Hematopoietic multipotent progenitor cell treated with erythropoietin and hydrocortisone succinate and interleukin-3 and kit ligand, for 8 days (in vitro differentiated cells): ENCODE data around the gene TNS3.

Source experiments
- DNase-seq: peaks from one replicate; pipeline ENCODE4 v3.0.0-alpha.2; 2015

TNS3 gene

DNA sequence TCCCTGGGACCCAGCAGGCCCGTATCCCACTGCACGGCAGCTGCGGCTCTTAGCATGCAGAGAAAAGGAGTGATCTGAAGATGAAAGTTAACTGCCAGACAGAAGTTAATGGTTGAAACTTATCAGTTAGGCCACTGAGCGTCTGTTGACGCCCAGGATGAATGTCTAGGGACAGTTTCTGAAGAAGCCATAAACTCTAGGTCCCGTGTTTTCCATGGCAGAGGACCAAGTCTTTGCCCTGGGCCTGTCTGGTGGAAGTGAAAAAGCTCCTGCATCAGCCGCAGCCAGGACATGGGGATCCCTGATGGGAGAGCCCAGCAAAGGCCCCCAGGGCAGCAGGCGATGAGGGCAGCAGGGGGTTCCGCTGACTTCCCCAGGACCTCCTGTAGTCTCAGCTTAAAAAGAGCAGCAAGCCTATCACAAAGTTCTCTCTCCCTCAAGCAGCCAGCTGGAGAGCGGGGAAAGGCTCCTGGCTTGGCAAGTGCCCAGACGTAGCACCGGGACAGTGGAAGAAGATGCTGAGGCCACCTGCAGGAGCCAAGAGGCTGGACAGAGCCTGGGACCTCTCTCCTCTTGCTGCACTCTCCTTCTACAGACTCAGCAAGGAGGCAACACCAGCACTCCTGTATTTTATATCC is 79.6 kb downstream of the TNS3 start:
- peak; percentile 73 for DNase-seq

DNA sequence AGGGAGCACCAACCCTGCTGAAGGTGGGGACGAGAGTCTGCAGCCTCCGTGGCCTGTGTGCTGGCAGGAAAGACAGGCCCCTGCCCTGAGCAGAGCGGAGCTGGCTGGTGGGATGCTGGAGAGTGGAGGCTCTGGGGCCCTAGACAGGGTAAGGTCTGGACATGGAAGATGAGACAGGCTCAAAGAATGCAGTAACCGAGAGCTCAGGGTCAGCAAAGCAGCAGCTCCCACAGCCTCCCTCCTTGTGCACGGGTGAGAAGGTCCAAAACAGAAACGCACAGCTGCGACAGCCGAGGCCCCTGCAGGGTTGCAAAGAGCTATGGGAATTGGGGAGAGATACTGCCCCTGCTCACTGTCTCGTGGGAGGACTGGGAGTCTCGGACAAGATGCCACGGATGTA is 80.5 kb downstream of the TNS3 start:
- no peak for DNase-seq

DNA sequence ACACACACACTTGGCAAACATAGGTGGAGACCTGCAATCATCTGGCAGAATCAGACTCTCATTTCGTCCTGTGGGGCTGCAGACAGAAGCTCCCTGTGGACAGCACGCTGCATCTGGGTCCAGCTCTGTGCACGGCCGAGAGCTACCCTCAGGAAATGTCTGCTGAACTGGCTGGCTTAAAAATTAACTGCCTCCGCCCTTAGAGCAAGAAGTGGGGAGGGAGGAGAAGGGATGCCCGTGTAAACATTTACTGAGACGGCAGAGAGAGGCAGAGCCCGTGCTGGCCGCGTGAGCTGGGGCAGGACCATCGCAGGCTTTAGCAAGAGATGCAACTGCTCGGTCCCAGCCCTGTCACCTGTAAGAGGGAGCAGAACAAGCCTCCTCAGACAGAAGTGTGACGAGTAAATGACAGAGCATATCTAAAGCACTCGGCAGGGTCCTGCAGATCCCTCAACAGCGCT is 81.8 kb downstream of the TNS3 start:
- DNase-seq: no peak

DNA sequence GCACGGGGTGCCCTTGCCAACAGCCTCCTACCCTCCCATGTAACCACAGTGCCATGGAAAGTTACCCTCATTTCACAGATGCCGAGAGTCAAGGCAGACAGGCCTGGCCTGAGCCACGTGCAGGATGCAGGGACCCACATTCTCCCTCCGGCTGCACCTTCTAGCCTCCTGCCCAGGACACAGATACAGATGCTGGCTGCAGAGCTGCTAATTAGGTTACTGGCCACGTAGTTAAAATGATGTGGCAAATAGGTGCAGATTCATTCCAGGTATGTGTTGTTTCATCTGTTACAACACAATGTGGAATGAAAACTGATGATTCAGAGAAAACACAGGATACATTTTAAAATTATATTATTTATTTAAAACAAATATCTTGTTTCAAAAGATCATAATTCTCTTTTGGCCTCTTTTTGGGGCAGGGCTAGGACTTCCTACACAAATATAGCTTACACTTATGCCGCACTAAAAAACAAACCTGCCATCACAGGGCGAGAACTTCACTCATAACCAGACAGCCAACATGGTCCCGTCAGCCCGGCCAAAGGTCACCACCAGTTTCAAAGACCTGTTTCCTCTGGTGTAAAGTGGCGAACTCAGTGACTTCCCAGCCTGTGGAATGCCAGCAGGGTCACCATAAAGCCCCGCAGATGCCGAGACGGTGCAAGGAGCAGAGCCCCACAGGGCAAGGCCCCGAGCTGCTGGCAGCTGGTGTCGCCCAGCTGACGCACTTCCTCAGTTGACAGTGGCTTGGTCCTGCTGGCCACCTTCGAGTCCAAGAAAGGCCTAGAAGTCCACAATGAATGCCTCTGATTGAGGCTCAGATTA is 83.5 kb downstream of the TNS3 start:
- no peak for DNase-seq

DNA sequence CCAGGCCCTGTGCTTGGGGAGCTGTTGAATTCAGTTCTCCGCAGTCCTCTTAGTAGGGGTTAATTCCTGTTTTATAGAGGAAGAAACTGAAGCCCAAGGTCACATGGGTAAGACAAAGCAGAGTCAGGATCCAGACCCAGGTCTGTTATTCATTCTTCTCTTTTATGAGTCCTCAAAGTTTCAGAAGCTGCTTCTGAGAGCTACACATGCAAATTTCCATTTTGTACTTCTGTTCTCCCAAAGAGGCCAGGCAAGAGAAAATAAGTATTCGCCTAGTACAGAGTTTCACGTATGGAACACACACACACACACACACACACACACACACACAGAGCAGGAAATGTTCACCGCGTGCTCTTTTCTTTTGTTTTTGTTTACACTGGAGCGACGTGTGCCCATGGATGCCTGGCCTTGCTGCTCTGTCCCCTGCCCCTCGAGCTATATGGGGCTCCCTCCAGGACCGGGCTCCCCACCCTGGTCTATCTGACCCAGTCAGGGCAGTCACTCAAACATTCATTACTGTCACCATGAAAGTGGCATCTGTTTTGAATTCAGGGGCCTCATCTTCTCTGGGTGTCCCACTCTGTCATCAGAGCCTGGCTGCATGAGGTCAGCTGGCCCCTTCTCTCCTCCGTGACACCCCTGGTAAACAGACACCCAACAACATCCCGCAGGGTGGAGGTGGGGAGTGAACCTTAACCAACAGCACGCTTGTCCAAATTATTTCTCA is 84.4 kb downstream of the TNS3 start:
- no peak for DNase-seq

DNA sequence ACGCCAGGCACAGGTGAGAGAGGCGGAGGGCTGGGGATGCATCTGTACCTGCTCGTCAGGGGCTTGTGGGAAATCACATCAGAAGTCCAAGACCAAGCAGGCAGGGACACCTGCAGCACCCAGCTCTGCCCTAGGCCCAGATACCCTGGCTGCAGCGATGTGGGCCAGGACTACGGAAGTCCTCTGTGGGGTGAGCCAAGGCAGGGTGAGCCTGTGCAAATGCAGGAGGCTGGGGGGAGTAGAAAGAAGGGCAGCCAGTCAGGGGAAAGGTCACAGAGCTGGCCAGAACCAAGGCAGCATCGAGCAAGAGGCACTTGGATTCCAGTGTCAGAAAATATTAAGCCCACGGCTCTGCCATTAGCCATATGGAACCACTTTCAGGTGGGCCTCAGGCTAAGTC is 85.2 kb downstream of the TNS3 start:
- DNase-seq: no peak

DNA sequence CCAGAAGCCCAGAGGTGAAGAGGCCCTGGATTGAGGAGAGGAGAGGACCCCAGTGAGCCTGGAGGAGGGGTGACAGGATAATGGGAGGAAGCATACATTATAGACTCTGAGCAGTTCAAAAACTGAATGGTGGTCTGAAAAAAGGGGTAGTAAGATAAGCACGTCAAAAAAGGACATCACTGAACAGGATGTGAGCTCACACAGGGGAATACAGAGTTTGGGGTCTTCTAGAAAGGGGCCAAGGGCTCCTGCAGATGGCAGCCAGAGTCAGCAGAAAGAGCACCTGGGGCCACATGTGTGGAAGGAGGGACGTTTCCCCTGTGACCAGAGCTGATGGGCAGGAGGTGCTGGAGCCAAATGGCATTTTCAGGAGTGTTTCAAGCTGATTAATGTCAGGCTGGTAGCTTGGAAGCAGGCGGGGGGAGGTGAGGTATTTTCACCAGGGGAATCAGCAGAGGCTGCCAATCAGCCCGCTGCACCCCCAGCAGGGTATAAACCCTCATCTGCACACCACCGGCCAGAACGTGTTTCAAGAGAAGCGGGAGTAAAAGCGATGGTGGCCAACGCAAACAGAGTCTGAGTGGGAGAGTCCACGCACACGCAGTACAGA is 85.8 kb downstream of the TNS3 start:
- DNase-seq: no peak

DNA sequence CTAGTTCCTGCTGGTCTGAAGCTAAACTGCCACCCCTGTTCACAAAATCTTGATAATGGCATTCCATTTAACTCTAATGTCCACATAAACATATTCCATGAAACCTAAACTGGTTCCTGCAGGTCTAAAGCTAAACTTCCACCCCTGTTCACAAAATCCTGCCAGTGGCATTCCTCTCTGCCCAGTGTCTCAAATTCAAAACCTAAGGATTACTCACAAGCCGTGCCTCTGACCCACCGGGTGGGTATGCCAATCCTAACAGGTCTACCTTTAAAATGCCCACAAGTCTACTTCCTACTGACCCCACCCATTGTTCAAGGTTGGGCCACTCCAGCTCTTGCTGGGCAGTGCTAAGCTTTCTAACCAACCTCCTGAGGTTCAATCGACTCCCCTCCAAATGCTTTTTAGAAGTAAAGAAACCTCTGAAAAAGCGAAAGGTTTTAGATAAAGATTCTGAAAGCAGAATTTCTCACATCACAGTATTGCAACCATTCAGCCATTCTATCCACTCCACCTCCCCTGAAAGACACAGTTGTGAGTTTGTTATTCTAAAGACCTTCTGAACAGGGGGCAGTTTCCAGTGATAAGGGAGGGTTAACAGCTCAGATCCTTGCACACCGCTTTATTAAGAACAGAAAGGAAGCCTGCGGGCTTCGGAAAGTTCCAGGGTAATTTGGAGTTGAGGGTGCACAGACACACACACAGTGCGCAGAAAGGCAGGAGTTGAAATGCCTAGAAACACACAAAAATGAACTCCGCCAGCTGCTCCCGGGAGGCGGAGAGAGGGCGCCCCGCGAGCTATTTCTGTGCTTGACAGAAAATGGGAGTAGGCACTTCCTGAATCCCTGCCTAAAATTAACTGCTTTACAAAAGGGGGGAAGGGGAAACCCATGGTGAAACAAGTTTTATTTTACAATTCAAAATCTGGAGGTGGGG is 87.7 kb downstream of the TNS3 start:
- no peak for DNase-seq

DNA sequence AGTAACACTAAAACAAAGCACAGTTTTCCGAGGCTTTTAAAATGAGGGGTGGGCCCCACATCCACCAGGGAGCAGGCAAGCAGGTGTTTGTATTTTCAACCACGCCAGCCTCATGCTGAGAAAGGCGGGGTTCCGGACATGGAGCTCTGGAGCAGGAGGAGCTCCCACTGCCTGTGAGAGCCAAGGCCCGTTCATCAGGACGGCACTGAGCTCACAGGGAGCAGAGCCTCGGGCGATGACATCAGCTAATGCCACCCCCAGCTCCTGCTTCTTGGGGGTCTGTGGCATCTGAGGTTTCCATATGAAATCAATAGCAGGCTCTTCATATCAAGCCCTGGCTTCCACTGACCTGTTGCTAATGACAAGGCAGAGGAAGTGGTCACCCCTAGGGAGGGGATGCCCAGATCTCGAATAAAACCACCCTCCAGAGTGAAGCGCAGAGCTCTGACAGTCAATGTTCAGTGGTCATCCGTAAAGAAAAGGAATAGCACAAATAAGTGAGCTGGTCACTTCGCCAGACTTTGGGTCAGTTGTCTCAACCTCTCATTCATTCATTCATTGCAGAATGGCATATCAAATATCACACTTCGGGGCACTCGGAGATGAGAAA is 89.1 kb downstream of the TNS3 start:
- no peak for DNase-seq

DNA sequence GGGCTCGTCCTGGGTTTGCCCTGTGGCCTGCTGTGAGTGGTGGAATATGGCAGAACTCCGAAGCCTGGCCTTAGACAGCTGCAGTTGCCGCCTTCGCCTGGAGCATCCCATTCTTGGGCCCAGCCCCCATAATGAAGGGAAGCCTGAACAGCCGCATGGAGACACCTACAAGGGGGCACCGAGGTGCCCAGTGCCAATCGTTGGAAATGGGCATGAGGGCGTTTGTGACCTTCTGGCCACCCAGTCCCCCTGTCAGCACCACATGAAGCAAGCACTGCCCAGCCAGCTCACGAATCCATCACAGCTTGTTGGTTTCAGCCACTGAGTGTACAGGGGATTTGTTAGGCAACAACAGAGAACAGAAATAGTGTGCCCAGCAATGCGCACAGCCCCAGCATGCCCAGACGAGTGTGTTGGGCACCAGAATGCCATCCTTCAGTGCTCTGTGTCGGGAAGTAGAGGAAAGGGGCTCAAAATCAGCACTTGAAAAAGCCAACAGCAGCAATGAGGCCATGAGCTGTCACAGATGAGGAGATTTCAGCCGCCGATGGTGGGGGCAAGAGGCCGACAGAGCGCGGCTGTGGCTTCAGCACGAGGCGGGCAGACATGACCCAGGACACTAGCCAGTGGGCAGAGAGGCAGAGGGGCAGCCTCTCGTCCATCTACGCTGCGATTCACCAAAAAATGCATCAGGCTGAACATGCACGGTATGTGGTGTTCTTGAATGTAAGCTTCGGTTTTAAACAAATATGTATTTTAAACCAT is 91.2 kb downstream of the TNS3 start:
- DNase-seq: no peak

DNA sequence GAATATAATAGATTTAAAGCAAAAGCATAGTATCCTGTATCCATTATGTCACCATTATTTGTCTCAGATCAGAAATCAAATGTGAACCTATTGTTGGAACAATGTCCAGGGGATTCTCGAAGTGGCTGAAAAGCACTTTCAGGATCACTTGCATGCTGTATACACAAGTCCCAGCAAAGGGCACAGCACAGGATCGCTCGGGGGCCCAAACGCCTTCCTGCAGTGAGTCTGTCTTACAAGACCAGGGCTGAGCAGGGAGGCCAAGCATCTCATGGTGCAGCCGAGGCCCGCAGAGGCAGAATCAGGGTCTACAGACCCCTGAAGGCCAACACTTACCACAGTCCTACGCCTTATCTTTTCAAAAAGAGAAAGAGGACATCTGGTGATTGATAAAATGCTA is 92.3 kb downstream of the TNS3 start:
- DNase-seq: no peak

DNA sequence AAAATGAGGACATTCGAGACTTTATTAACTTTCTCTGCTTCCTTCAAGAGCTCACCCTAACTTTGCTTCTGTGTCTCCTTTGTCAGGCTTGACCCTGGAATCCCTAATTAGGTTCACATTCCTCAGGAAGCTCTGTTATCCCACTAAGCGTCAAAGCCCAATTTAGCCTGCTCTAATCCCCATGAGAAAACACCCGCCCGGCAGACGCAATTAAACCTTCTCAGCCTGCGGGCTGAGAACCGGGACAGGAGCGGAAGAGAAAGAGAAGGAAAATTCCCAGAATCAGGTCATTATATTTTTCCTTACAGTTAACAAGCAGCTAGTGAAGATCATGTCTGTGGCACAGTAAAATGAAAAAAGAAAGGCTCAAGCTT is 93.0 kb downstream of the TNS3 start:
- no peak for DNase-seq

DNA sequence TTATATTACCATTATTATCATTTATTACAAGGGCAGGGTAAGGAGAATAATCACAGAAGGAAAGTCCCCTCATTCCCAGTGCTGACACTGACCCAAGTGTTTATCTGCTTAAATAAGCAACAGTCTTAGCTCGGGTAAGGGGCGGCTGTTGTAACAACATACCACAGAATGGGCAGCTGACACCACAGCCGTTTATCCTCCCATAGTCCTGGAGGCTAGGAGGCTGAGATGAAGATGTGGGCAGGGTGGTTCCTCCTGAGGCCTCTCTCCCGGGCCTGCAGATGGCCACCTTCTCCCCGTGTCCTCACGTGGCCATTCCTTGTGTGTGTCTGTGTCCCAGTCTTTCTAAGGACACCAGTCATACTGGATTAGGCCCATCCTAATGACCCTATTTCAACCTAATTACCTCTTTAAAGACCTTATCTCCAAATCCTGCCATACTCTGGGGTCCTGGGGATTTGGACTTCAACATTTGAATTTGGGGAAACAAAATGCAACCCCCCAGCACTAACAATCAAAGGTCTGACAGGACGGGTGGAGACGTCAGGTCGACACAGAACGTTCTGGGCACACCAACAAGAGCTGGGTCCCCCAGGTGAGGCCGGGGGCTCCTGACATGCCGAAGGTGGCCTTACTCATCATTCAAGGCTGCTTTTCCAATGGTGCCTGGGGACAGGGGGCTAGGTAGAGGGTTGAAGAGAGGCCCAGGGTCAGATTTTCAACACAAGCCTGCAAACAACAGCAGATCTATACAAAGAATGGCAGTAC is 93.5 kb downstream of the TNS3 start:
- no peak for DNase-seq

DNA sequence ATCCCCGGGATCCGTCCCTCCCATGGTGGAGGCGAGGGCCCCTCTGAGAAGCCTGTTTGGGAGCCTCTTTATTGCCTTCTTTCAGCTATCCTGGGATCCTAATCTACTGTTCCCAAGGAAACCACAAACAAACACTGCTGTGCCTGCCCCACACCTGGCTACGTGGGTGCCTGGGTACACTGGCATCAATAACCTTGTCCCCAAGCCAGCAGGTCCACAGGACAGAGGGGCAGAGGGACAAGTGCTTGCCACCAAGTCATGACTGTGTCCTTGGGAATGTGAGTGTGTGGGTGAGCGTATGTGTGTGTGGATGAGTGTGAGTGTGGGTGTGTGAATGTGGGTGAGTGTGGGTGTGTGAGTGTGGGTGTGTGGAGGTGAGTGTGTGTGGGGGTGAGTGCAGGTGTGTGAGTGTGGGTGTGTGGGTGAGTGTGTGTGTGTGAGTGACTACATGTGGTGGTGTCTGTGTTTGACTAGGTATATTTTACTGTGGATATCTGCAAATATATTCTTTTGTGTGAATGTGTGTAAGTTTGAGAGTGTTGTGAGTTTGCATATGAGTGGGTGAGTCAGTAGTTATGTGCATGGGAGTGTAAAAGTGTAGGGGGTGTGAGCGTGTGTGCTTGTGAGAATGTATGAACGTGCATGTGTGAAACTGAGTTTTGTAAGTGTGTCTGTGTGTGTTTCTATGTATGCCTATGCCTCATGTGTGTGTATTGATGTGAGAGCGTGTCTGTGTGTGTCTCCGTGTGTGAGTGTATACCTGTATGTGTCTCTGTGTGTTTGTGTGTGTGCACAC is 96.1 kb downstream of the TNS3 start:
- no peak for DNase-seq

DNA sequence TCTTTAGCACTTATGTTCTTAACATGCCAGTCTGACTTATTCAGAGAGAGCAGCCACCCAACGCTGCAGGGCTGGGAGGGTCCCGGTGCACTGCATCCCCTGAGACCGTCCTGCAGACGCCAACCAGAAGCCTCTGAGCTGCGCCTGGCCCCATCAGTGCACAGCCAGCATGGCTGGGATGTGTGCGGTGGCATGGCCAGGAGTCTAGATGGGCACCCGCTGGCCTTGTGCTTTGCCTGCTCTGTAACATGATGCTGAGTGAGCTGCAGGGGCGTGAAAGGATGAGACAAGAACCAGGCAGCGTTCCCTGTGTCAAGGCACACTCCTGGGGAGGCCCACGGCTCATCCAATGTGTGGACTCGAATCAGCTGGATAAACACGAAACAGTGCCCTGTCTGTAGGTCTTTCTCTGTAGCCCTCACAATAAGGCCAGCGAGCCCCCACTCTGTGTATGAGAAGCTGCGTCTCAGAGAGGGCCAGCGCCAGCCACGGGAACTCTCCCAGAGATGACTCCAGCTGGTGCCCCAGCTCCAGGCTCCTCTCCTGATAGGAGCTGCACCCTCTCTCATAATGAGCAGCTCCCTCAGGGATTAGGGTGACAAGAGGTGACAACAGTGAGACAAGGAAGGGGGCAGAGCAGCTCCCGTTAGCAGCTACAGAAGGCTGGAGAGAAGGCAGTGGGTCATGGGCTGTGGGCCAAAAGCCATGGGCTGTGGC is 96.8 kb downstream of the TNS3 start:
- DNase-seq: no peak

DNA sequence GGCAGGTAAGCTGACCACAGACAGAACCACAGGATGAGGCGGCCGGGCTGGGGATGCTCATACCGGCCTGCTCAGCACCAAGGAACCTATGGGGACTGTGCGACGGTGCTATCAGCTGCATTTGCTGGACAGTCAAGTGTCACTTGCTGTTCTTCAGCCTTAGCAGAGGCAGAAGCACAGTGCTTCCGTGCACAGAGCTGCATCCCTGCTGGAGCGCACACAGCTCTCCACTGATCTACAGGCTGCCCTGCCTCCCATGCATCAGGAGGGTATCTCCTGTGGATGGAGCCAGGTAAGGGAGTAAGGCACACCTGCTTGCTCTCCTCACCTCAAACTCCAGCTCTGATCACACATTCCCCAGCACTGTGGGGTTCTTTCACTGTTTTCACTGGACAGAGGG is 97.5 kb downstream of the TNS3 start:
- no peak for DNase-seq

DNA sequence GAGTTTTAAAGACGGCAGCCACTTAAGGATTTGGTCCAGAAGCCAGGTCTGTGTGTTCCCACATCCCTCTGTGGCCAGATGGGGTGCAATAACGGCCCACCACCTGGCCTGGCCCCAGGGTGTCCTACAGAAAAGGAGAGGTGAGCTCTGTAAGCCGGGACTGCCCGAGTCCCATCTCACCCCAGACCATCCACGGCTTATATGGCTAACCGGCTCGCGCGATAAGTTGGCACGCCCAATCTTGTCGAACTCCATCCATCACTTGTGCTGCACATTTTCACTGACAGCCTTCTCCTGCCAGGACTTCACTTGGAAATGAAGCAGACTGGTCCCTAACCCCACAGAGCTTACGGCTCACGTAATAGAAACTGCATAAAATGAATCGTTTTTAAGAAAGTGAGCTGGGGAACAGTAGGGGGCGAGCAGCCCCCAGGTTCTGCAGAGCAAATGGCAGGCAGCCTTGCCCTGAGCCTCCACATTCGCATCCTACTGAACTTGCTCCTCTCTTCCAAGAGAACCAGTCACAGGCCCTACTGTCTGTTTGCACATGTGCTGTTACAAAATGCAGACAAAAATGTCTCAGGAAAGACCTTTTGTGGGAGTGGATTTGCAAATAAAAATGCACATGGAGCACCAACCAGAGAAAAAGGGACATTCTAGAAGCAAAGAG is 98.2 kb downstream of the TNS3 start:
- DNase-seq: peak; percentile 47
